C4-2B (cell line): Measurements from ENCODE around the gene CFAP20.

Experiments used
- H3K27ac ChIP-seq: fragments of 450-650 bp; 2 replicates; pipeline ENCODE4 v1.5.1; 2017
- ZFX ChIP-seq: fragments of 450-650 bp; IDR thresholded peaks from 2 replicates; pipeline ENCODE4 v1.6.1; 2017
- TF ChIP-seq, protein P1 (sequence below): fragments of 450-650 bp; conservative IDR thresholded peaks from 2 replicates; pipeline ENCODE4 v1.5.1; 2017; ENCODE audit warnings: mild to moderate bottlenecking

The CFAP20 gene

DNA sequence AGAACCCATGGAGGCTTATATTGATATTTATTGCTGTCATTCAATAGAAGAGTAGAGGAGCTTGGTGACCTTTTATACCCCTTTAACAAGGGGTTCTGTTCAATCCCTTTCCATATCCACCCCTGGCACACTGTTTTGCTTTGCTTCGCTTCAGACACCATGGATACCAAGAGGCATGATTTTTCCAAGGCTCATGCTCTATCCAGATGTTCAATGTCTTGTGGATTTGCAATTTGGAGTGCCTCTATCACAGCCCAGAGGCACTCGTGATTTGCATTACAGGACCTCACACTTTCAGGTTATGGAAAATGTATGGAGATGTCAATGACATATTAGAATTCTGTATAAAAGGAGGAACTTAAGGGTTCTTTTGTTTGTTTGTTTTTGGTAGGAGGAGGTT, 21.5 kb downstream of the CFAP20 start:
- no peak overlapping the region for H3K27ac ChIP-seq
- TF ChIP-seq, protein P1, sequence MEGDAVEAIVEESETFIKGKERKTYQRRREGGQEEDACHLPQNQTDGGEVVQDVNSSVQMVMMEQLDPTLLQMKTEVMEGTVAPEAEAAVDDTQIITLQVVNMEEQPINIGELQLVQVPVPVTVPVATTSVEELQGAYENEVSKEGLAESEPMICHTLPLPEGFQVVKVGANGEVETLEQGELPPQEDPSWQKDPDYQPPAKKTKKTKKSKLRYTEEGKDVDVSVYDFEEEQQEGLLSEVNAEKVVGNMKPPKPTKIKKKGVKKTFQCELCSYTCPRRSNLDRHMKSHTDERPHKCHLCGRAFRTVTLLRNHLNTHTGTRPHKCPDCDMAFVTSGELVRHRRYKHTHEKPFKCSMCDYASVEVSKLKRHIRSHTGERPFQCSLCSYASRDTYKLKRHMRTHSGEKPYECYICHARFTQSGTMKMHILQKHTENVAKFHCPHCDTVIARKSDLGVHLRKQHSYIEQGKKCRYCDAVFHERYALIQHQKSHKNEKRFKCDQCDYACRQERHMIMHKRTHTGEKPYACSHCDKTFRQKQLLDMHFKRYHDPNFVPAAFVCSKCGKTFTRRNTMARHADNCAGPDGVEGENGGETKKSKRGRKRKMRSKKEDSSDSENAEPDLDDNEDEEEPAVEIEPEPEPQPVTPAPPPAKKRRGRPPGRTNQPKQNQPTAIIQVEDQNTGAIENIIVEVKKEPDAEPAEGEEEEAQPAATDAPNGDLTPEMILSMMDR, result no peak
- no peak for TF ChIP-seq ZFX

DNA sequence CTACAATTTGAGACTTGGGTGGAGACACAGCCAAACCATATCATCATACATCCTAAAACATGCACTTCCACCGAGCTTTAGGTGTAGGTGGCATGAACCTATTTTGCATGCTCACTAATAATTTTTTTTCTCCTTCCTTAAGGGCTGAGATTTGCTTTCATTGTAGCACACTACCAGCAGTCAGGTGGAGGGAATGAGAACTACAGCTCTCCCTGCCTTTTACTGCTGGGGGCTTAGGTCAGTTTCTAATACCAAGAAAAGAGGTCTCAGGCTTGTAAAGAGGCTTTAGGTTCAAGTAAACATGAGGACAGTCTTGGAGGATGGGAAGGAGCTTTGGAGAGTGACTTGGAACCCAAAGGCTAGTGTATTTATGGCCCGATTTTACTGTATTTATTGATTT, 22.0 kb downstream of the CFAP20 start:
- no peak overlapping the region for H3K27ac ChIP-seq
- TF ChIP-seq ZFX, result no peak
- TF ChIP-seq, protein P1, result no peak

DNA sequence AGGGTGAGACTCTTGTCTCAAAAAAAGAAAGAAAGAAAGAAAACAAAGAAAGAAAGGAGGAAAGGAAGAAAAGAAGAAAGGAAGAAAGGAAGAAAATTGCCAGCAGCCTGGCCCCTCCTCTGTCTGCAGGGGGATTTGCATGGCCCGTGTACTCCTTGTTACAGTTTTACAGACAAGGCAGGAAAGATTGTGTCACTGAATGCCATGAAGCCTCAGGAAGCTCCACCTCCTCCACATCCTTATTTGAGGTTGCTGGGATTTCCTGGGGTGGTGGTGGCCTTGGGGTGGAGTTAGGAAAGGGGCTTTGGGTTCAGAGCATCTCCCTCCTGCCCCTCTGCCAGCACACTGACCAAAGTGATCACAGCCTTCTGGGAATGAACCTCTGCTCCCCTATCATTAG, 23.6 kb downstream of the CFAP20 start:
- no peak for TF ChIP-seq ZFX
- TF ChIP-seq, protein P1, result no peak

DNA sequence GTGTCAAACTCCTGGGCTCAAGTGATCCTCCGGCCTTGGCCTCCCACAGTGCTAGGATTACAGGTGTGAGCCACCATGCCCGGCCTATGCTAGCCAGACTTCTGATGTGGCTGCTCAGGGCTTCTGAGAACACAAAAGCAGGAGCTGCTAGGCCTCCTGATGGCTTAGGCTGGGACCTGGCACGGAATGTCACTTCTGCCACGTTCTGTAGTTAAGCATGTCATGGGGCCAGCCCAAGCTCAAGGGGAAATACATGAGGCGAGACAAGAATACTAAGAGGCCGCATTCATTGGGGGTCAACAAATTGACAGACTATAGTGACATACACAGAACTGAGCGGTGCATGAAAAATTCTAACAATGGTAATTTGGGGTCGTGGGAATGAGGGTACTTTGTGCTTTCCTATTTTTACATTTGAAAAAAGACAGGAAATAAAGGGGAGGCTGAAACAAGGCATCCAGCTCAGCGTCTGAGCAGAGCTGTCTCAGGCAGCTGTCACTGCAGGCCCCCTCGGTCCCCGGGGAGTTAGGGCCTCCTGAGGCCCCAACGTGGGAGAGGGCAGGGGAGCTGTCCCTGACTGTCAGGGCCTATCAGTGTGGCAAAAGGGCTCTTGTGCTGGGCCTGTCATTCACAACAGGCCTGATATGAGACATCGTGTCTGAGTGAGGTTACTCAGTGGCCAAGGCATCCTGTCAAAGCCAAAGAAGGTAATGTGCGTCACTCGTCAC, 26.4 kb downstream of the CFAP20 start:
- TF ChIP-seq ZFX, result no peak
- TF ChIP-seq, protein P1, result no peak
- H3K27ac ChIP-seq, result no peak overlapping the region

More for the DNA sequence above, 23.6 kb downstream of the CFAP20 start:
- H3K27ac ChIP-seq, result no peak overlapping the region

DNA sequence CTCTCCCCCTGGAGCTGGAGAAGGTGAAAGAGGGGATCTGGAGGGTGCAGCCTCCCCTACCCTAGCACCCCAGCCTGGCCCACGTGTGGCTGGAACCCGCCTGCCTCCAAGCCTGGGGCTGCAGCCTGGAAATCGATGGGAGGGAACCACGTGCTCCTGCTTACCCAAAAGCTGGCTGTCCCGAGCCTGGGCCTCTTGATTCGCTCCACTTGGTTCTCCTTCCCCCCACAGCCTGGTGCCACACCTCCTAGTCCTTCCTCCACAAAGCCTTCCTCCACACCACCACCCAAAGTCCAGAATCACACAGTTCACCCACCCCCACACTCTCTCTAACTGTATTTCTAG, 29.3 kb downstream of the CFAP20 start:
- TF ChIP-seq ZFX, result no peak
- TF ChIP-seq, protein P1, result no peak
- no peak overlapping the region for H3K27ac ChIP-seq

- no peak for TF ChIP-seq ZFX
- TF ChIP-seq, protein P1, result no peak
- no peak overlapping the region for H3K27ac ChIP-seq
These were observed 29.9 kb downstream of the CFAP20 start for GRCh38 chr16:58099097-58099955.
